Adrenal gland (tissue), 12 donors: ENCODE data around the gene OTOS. TPM values are rescaled to one million over a fixed set of nuclear protein-coding genes. Genes with fewer than 3 reads are reported as not detected.

Experiments
- DNase-seq, 7 donors: peaks; one replicate each; pipeline ENCODE4 v3.0.0-alpha.2; 2019 to 2020
- H3K27ac ChIP-seq, 5 donors: fragments of 200-600 bp; sonication (generic) in 4 of 5; 1 replicate in 3 of 5; 2 replicates in 2 of 5; pipeline versions ENCODE4 v1.5.1 to v1.8.0; 2016 to 2020; ENCODE audit warnings: mild to moderate bottlenecking in 1 of 5
- H3K27me3 ChIP-seq: fragments of 200-600 bp; 2 replicates; pipeline ENCODE4 v1.8.0; 2021
- H3K36me3 ChIP-seq, 2 donors: fragments of 200-600 bp; replicated peaks in 1 of 2; 1 replicate in 1 of 2; 2 replicates in 1 of 2; pipeline versions ENCODE4 v1.5.1 to v1.8.0; 2018 to 2022
- H3K4me1 ChIP-seq, 2 donors: fragments of 200-600 bp; replicated peaks in 1 of 2; 1 replicate in 1 of 2; 2 replicates in 1 of 2; pipeline versions ENCODE4 v1.5.1 to v1.8.0; 2018 to 2021
- H3K4me3 ChIP-seq, 4 donors: fragments of 200-600 bp; sonication (generic) in 3 of 4; one replicate each; pipeline ENCODE4 v1.5.1; 2016 to 2018
- H3K9me3 ChIP-seq, 3 donors: fragments of 200-600 bp; sonication (generic) in 1 of 3; replicated peaks in 1 of 3; 1 replicate in 2 of 3; 2 replicates in 1 of 3; pipeline versions ENCODE4 v1.5.1 to v1.8.0; 2016 to 2021
- CTCF ChIP-seq, 6 experiments: fragments of 450-650 bp in 4 of 6; fragments of 200-600 bp in 2 of 6; sonication (generic) in 1 of 6; IDR thresholded peaks; 1 replicate in 5 of 6; 2 replicates in 1 of 6; pipeline versions ENCODE4 v1.5.1 to v1.8.0; 2016 to 2021; ENCODE audit warnings: antibody characterized with exemption in 6 of 6, mild to moderate bottlenecking in 2 of 6, moderate library complexity in 1 of 6
- POLR2A ChIP-seq, 2 donors: fragments of 450-650 bp; IDR thresholded peaks; one replicate each; pipeline ENCODE4 v1.6.1; 2017; ENCODE audit warnings: antibody characterized with exemption in 2 of 2, mild to moderate bottlenecking in 2 of 2, moderate library complexity in 1 of 2
- WGBS, 4 donors: extraction: QIAGEN DNeasy Blood & Tissue Kit in 2 of 4; methylation state at CpG; one replicate each; pipeline versions ENCODE4 v1.1.5 to v1.1.7; 2013 to 2017; 5-methylcytosine and 5-hydroxymethylcytosine counted together
- intact Hi-C, 2 donors: fragments of 100-400 bp; cut with DNase I; formaldehyde crosslinking; loops; one replicate each; pipeline versions ENCODE4 v1.14.1 to v1.15.0; 2022 to 2023
- polyA plus RNA-seq, 3 donors: library from polyadenylated mRNA; stranded (reverse); fragments of 200-250 nt in 2 of 3; fragments of 350-450 nt in 1 of 3; fragmentation: Illumina TruSeq in 1 of 3; extraction: RNeasy Lipid Tissue Mini Kit (QIAGEN cat#74804) in 1 of 3; gene quantifications; one replicate each; pipeline ENCODE4 v1.2.3, GENCODE V29; 2013 to 2014
- total RNA-seq, 9 donors: library from RNA; depleted of rRNA in 4 of 9; stranded (reverse); fragments of >200 nt in 4 of 9; fragments of 120-200 nt in 1 of 9; fragmentation: NEBNext Ultra II Directional in 1 of 9; extraction: Animal tissue kit (Norgen Biotek cat#: 25700) in 1 of 9; gene quantifications; one replicate each; pipeline versions ENCODE4 v1.1.0 to v1.2.4, GENCODE V29; 2013 to 2023
- donor health status: healthy with polysubstance abuse.
- donor health status: Bipolar disorder and iron deficiency.
- donor health status: DM: yes; HTN: yes; CAD: no.
- donor health status: DM: no; HTN: no; CAD: no.
- donor health status: DM: no; HTN: no; CAD: no.
- donor health status: DM: yes; HTN: yes; CAD: no.

The OTOS gene
- total and polyA plus RNA-seq, 12 donors: not detected

GRCh38 chr2:240142859-240143258 is 2.4 kb upstream of the OTOS start:
- Histone ChIP-seq H3K27ac (no peak overlapping the region), H3K36me3 (no peaks in the 10 kb centered on the region), H3K27me3 (peaks cover 4% of the 10 kb centered on the region), H3K9me3 (no peaks in the 10 kb centered on the region), H3K4me3 (no peak overlapping the region), H3K4me1 (no peaks in the 10 kb centered on the region)
- intact Hi-C loops: loop anchor here in 1 of 2 donors (5.0 kb wide), 1 partner anchor 81 kb away; no protein-coding TSS in a partner anchor
- no peak for DNase-seq
- WGBS, 4 donors: 75 to 90% (median 80%) methylated on average over 3 to 5 of the region's 5 CpGs
- TF ChIP-seq POLR2A (IDR thresholded peaks at IDR 0.05) (no peak), CTCF (IDR thresholded peaks at IDR 0.05) (no peak)

- WGBS, 4 donors: 81 to 89% (median 84%) methylated on average over 15 to 16 of the region's 16 CpGs
Measured at GRCh38 chr2:240142256-240142775, 1.9 kb upstream of the OTOS start.

GRCh38 chr2:240141736-240142135 is 1.3 kb upstream of the OTOS start:
- peaks cover 4% of the 10 kb centered on the region for H3K27me3 ChIP-seq
- H3K9me3 ChIP-seq: no peaks in the 10 kb centered on the region
- no peaks in the 10 kb centered on the region for H3K36me3 ChIP-seq
- peak in 1 of 7 donors; percentile 6 for DNase-seq
- H3K27ac ChIP-seq: no peak overlapping the region
- 66 to 74% (median 72%) methylated on average over 13 to 14 of the region's 14 CpGs for WGBS, 4 donors
- no peaks in the 10 kb centered on the region for H3K4me1 ChIP-seq
- intact Hi-C loops: loop anchor here in 1 of 2 donors (5.0 kb wide), 1 partner anchor 79 kb away; no protein-coding TSS in a partner anchor
- H3K4me3 ChIP-seq: no peak overlapping the region
- TF ChIP-seq CTCF (IDR thresholded peaks at IDR 0.05): no peak

More at GRCh38 chr2:240142256-240142775, 1.9 kb upstream of the OTOS start:
- intact Hi-C loops: loop anchor here in 1 of 2 donors (5.0 kb wide), 1 partner anchor 80 kb away; no protein-coding TSS in a partner anchor
- Histone ChIP-seq H3K4me3 (no peak overlapping the region), H3K9me3 (no peaks in the 10 kb centered on the region), H3K36me3 (no peaks in the 10 kb centered on the region), H3K27ac (no peak overlapping the region), H3K4me1 (no peaks in the 10 kb centered on the region), H3K27me3 (peaks cover 4% of the 10 kb centered on the region)
- TF ChIP-seq POLR2A (IDR thresholded peaks at IDR 0.05): no peak
- TF ChIP-seq CTCF (IDR thresholded peaks at IDR 0.05): no peak
- no peak for DNase-seq

- H3K9me3 ChIP-seq: no peaks in the 10 kb centered on the region
Measured at GRCh38 chr2:240140920-240141319, 462 bp upstream of the OTOS start.

More at GRCh38 chr2:240140920-240141319, 462 bp upstream of the OTOS start:
- Histone ChIP-seq H3K27me3 (peaks cover 4% of the 10 kb centered on the region), H3K4me3 (no peak overlapping the region), H3K27ac (no peak overlapping the region), H3K36me3 (no peaks in the 10 kb centered on the region), H3K4me1 (no peaks in the 10 kb centered on the region)
- TF ChIP-seq POLR2A (IDR thresholded peaks at IDR 0.05): no peak
- no peak for TF ChIP-seq CTCF (IDR thresholded peaks at IDR 0.05)
- peak in 1 of 7 donors; percentile 6 for DNase-seq
- intact Hi-C loops: loop anchor here in 1 of 2 donors (5.0 kb wide), 1 partner anchor 79 kb away; no protein-coding TSS in a partner anchor
- WGBS, 4 donors: 61 to 77% (median 68%) methylated on average over 9 to 11 of the region's 11 CpGs
